ENCODE results near the gene FEZF2.

- no peak for TF ChIP-seq EZH2phosphoT487 (IDR thresholded peaks at IDR 0.05; ENCODE audit: borderline replicate concordance, low read length)
- no peak for TF ChIP-seq CTCF (IDR thresholded peaks at IDR 0.05; ENCODE audit: low read depth, low read length, poor library complexity, severe bottlenecking)
Observed at GRCh38 chr3:62373714-62374333, 474 bp upstream of the FEZF2 start.
